HepG2 (cell line): Measurements from ENCODE around the gene SLIT1. TPM values are rescaled to one million over a fixed set of nuclear protein-coding genes. Genes with fewer than 3 reads are reported as not detected.

Experiments
- ARHGAP35 ChIP-seq: sonication (generic); formaldehyde crosslinking; IDR thresholded peaks from 2 replicates; pipeline ENCODE4 v1.9.0; 2022; ENCODE audit warnings: mild to moderate bottlenecking, inconsistent platforms, moderate library complexity, missing genetic modification reagents, borderline replicate concordance
- CREBL2 ChIP-seq: sonication (generic); formaldehyde crosslinking; IDR thresholded peaks from 2 replicates; pipeline ENCODE4 v1.8.1; 2023; ENCODE audit warnings: missing genetic modification reagents, mild to moderate bottlenecking, borderline replicate concordance
- CSRNP2 ChIP-seq: sonication (generic); formaldehyde crosslinking; conservative IDR thresholded peaks from 2 replicates; pipeline ENCODE4 v1.8.0; 2022; ENCODE audit warnings: low read depth, missing genetic modification reagents
- KLF13 ChIP-seq: sonication (generic); formaldehyde crosslinking; IDR thresholded peaks from 2 replicates; pipeline ENCODE4 v1.4.0; 2020; ENCODE audit warnings: mild to moderate bottlenecking, missing genetic modification reagents
- MAF1 ChIP-seq: sonication (generic); formaldehyde crosslinking; IDR thresholded peaks from 2 replicates; pipeline ENCODE4 v1.5.0; 2020; ENCODE audit warnings: missing genetic modification reagents, borderline replicate concordance
- MTF1 ChIP-seq: sonication (generic); formaldehyde crosslinking; IDR thresholded peaks from 2 replicates; pipeline ENCODE4 v1.5.0; 2020; ENCODE audit warnings: missing genetic modification reagents
- MTF2 ChIP-seq: sonication (generic); formaldehyde crosslinking; IDR thresholded peaks from 2 replicates; pipeline ENCODE4 v1.5.0; 2020; ENCODE audit warnings: missing genetic modification reagents, borderline replicate concordance
- NPAS2 ChIP-seq: sonication (generic); formaldehyde crosslinking; IDR thresholded peaks from 2 replicates; pipeline ENCODE4 v1.8.0; 2022; ENCODE audit warnings: mild to moderate bottlenecking, missing genetic modification reagents, borderline replicate concordance
- POLR2AphosphoS2 ChIP-seq: IDR thresholded peaks from 2 replicates; pipeline ENCODE4 v1.6.1; 2011; ENCODE audit warnings: low read depth, low read length, improper control_type of control experiment
- POLR2AphosphoS5 ChIP-seq: IDR thresholded peaks from 2 replicates; pipeline ENCODE4 v1.6.1; 2012; ENCODE audit warnings: low read depth, low read length
- RORA ChIP-seq: sonication (generic); formaldehyde crosslinking; IDR thresholded peaks from 2 replicates; pipeline ENCODE4 v1.5.0; 2020; ENCODE audit warnings: mild to moderate bottlenecking, missing genetic modification reagents, moderate library complexity
- ZKSCAN8 ChIP-seq: IDR thresholded peaks from 2 replicates; pipeline ENCODE4 v1.6.1; 2016; ENCODE audit warnings: borderline replicate concordance, missing genetic modification reagents, missing compliant biosample characterization
- ZNF143 ChIP-seq: sonication (generic); formaldehyde crosslinking; IDR thresholded peaks from 2 replicates; pipeline ENCODE4 v1.4.0; 2020; ENCODE audit warnings: missing genetic modification reagents
- ZNF160 ChIP-seq: sonication (generic); formaldehyde crosslinking; IDR thresholded peaks from 2 replicates; pipeline ENCODE4 v1.8.0; 2022; ENCODE audit warnings: mild to moderate bottlenecking, inconsistent platforms, missing genetic modification reagents
- ZNF451 ChIP-seq: sonication (generic); formaldehyde crosslinking; IDR thresholded peaks from 2 replicates; pipeline ENCODE4 v1.5.0; 2020; ENCODE audit warnings: mild to moderate bottlenecking, missing genetic modification reagents
- ZNF501 ChIP-seq: sonication (generic); formaldehyde crosslinking; IDR thresholded peaks from 2 replicates; pipeline ENCODE4 v1.5.1; 2020; ENCODE audit warnings: mild to moderate bottlenecking, moderate library complexity, missing genetic modification reagents
- ZNF547 ChIP-seq: sonication (generic); formaldehyde crosslinking; IDR thresholded peaks from 2 replicates; pipeline ENCODE4 v1.5.1; 2020; ENCODE audit warnings: mild to moderate bottlenecking, missing genetic modification reagents
- ZNF552 ChIP-seq: sonication (generic); formaldehyde crosslinking; IDR thresholded peaks from 2 replicates; pipeline ENCODE4 v1.9.0; 2022; ENCODE audit warnings: missing genetic modification reagents, mild to moderate bottlenecking, borderline replicate concordance
- ZNF556 ChIP-seq: sonication (generic); formaldehyde crosslinking; IDR thresholded peaks from 2 replicates; pipeline ENCODE4 v1.4.0; 2020; ENCODE audit warnings: mild to moderate bottlenecking, missing genetic modification reagents, borderline replicate concordance
- ZNF614 ChIP-seq: IDR thresholded peaks from 2 replicates; pipeline ENCODE4 v1.6.1; 2018; ENCODE audit warnings: missing biosample characterization, missing genetic modification reagents, inconsistent platforms, borderline replicate concordance
- ZNF83 ChIP-seq: sonication (generic); formaldehyde crosslinking; IDR thresholded peaks from 2 replicates; pipeline ENCODE4 v1.4.0; 2020; ENCODE audit warnings: missing genetic modification reagents, mild to moderate bottlenecking, borderline replicate concordance
- ZXDC ChIP-seq: sonication (generic); formaldehyde crosslinking; IDR thresholded peaks from 2 replicates; pipeline ENCODE4 v1.5.0; 2020; ENCODE audit warnings: mild to moderate bottlenecking, missing genetic modification reagents
- polyA plus RNA-seq, 8 experiments: library from polyadenylated mRNA; depleted of rRNA in 3 of 8; stranded (reverse) in 7 of 8; unstranded in 1 of 8; fragments of >200 nt; fragmentation: Illumina TruSeq in 4 of 8; extraction: Trizol in 4 of 8; gene quantifications; 2 replicates each; pipeline versions ENCODE4 v1.2.1 to v1.2.3, GENCODE V29; 2011 to 2016; ENCODE audit warnings: low read depth in 4 of 8, missing spikeins in 1 of 8, mixed read lengths in 1 of 8; ENCODE audit not compliant: insufficient read depth in 1 of 8
- total RNA-seq, 5 experiments: library from RNA; depleted of rRNA; stranded (reverse); fragments of >200 nt; fragmentation: Illumina TruSeq; extraction: Trizol; gene quantifications; 2 replicates each; pipeline ENCODE4 v1.2.3, GENCODE V29; 2016; ENCODE audit warnings: low read depth in 1 of 5
- TF ChIP-seq, protein P1 (sequence below): sonication (generic); formaldehyde crosslinking; IDR thresholded peaks from 2 replicates; pipeline ENCODE4 v1.8.0; 2022; ENCODE audit warnings: missing genetic modification reagents, mild to moderate bottlenecking, moderate library complexity, borderline replicate concordance

The SLIT1 gene
- total and polyA plus RNA-seq, 2 of the 13 experiments (the other 11 are each of a cell fraction or from before 2014, with no cell fraction given): 0.09 to 0.33 TPM

GRCh38 chr10:97081621-97082235 is 104.0 kb downstream of the SLIT1 start (continued):
- TF ChIP-seq POLR2AphosphoS2: no peak
- peak; percentile 94 for TF ChIP-seq MTF1 (CRISPR knock-in tag)
- TF ChIP-seq POLR2AphosphoS5: no peak
- peak; percentile 66; the same call in 1 of the 2 replicates for TF ChIP-seq ZKSCAN8 (CRISPR knock-in tag)
- no peak for TF ChIP-seq CSRNP2
- TF ChIP-seq, protein P1, sequence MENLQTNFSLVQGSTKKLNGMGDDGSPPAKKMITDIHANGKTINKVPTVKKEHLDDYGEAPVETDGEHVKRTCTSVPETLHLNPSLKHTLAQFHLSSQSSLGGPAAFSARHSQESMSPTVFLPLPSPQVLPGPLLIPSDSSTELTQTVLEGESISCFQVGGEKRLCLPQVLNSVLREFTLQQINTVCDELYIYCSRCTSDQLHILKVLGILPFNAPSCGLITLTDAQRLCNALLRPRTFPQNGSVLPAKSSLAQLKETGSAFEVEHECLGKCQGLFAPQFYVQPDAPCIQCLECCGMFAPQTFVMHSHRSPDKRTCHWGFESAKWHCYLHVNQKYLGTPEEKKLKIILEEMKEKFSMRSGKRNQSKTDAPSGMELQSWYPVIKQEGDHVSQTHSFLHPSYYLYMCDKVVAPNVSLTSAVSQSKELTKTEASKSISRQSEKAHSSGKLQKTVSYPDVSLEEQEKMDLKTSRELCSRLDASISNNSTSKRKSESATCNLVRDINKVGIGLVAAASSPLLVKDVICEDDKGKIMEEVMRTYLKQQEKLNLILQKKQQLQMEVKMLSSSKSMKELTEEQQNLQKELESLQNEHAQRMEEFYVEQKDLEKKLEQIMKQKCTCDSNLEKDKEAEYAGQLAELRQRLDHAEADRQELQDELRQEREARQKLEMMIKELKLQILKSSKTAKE: no peak
- peak; percentile 75; the same call in 1 of the 2 replicates for TF ChIP-seq ZNF614
- peak; percentile 85; the same call in 1 of the 2 replicates for TF ChIP-seq ZNF83
- peak; percentile 89; the same call in 1 of the 2 replicates for TF ChIP-seq ZNF451 (CRISPR knock-in tag)
- TF ChIP-seq ARHGAP35: peak; percentile 79; the same call in 1 of the 2 replicates
- TF ChIP-seq ZXDC (CRISPR knock-in tag): peak; percentile 93; the same call in 1 of the 2 replicates
- TF ChIP-seq NPAS2 (CRISPR knock-in tag): no peak
- TF ChIP-seq ZNF547 (CRISPR knock-in tag): peak; percentile 69; the same call in 1 of the 2 replicates
- no peak for TF ChIP-seq ZNF556 (CRISPR knock-in tag)
- peak; percentile 51; the same call in 1 of the 2 replicates for TF ChIP-seq ZNF143 (CRISPR knock-in tag)
- peak; percentile 86; the same call in 1 of the 2 replicates for TF ChIP-seq MAF1
- TF ChIP-seq RORA (CRISPR knock-in tag): no peak
- TF ChIP-seq KLF13 (CRISPR knock-in tag): peak; percentile 72; the same call in 1 of the 2 replicates
- TF ChIP-seq MTF2 (CRISPR knock-in tag): peak; percentile 86; the same call in 1 of the 2 replicates
- TF ChIP-seq ZNF160 (CRISPR knock-in tag): peak; percentile 89; the same call in 1 of the 2 replicates
- 0 out of 2 replicates have a peak, but pooled peaks have one; percentile 64 for TF ChIP-seq ZNF552 (CRISPR knock-in tag)
- TF ChIP-seq CREBL2 (CRISPR knock-in tag): 0 out of 2 replicates have a peak, but pooled peaks have one; percentile 76
- peak; percentile 68 for TF ChIP-seq ZNF501 (CRISPR knock-in tag)
